Measurements from ENCODE around the gene LIN7C.

DNA sequence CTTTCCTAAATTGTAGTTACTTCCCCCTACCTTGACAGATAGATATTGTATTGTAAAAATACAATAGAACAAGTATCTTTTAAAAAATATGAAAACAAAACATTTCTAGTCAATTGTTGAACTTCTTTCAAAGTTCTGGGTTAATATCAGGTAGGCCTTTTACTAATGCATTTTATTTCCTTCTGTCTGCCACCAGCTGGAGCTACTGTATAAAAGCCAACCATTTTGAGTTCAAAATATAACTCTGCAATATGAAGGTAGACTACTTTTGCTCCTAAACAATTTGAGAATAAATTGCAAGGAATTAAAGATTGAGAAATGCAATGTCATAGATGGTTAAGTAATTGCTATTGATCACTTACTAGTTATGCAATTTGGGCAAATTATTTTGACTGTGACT, 22.1 kb upstream of the LIN7C start:
- TF ChIP-seq, protein P1, sequence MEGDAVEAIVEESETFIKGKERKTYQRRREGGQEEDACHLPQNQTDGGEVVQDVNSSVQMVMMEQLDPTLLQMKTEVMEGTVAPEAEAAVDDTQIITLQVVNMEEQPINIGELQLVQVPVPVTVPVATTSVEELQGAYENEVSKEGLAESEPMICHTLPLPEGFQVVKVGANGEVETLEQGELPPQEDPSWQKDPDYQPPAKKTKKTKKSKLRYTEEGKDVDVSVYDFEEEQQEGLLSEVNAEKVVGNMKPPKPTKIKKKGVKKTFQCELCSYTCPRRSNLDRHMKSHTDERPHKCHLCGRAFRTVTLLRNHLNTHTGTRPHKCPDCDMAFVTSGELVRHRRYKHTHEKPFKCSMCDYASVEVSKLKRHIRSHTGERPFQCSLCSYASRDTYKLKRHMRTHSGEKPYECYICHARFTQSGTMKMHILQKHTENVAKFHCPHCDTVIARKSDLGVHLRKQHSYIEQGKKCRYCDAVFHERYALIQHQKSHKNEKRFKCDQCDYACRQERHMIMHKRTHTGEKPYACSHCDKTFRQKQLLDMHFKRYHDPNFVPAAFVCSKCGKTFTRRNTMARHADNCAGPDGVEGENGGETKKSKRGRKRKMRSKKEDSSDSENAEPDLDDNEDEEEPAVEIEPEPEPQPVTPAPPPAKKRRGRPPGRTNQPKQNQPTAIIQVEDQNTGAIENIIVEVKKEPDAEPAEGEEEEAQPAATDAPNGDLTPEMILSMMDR (IDR thresholded peaks at IDR 0.05): no peak
- no peak for TF ChIP-seq POLR2AphosphoS5 (IDR thresholded peaks at IDR 0.05)
